Stimulated activated CD8-positive, alpha-beta memory T cell treated with anti-CD3 and anti-CD28 coated beads, Interleukin-15, amount 100 ng/mL, for 48 hours (primary cell): Measurements from ENCODE around the gene PHLDA3.

Experiments
- DNase-seq, 2 donors: peaks; one replicate each; pipeline ENCODE4 v3.0.0-alpha.2; 2020; ENCODE audit warnings: low read depth in 2 of 2

Gene PHLDA3

GRCh38 chr1:201468844-201469644 lies at the start of gene PHLDA3:
TSS of gene PHLDA3 (minus strand) at chr1:201469188. CDS start at chr1:201468786, 402 bp downstream.
- DNase-seq, result peak in 1 of 2 donors; percentile 32

GRCh38 chr1:201518071-201518470 lies 49.1 kb upstream of the PHLDA3 start:
- no peak for DNase-seq

- no peak for DNase-seq
Observed at GRCh38 chr1:201517631-201518030, 48.6 kb upstream of the PHLDA3 start.

- DNase-seq, result no peak
Observed at GRCh38 chr1:201516511-201517127, 47.6 kb upstream of the PHLDA3 start.

GRCh38 chr1:201515895-201516294 lies 46.9 kb upstream of the PHLDA3 start:
- DNase-seq, result no peak

GRCh38 chr1:201515062-201515750 lies 46.2 kb upstream of the PHLDA3 start:
- DNase-seq, result no peak

GRCh38 chr1:201514466-201514865 lies 45.5 kb upstream of the PHLDA3 start:
- DNase-seq, result no peak

- no peak for DNase-seq
Observed at GRCh38 chr1:201513498-201514243, 44.7 kb upstream of the PHLDA3 start.

GRCh38 chr1:201511941-201512539 lies 43.1 kb upstream of the PHLDA3 start:
- DNase-seq, result no peak

GRCh38 chr1:201511396-201511940 lies 42.5 kb upstream of the PHLDA3 start:
- no peak for DNase-seq

GRCh38 chr1:201510734-201511133 lies 41.7 kb upstream of the PHLDA3 start:
- DNase-seq, result no peak

GRCh38 chr1:201509601-201510374 lies 40.8 kb upstream of the PHLDA3 start:
- no peak for DNase-seq

- DNase-seq, result no peak
Observed at GRCh38 chr1:201508809-201509208, 39.8 kb upstream of the PHLDA3 start.

GRCh38 chr1:201507360-201507675 lies 38.3 kb upstream of the PHLDA3 start:
- no peak for DNase-seq

- peak; percentile 80 to 87 for DNase-seq
Observed at GRCh38 chr1:201506557-201507359, 37.8 kb upstream of the PHLDA3 start, which contains the start of gene CSRP1. TSS of gene CSRP1 (minus strand) at chr1:201507123. CDS start at chr1:201496303, 10,820 bp downstream.

GRCh38 chr1:201506092-201506491 lies 37.1 kb upstream of the PHLDA3 start:
- DNase-seq, result no peak

- no peak for DNase-seq
Observed at GRCh38 chr1:201505503-201505890, 36.5 kb upstream of the PHLDA3 start.

GRCh38 chr1:201504799-201505502 lies 36.0 kb upstream of the PHLDA3 start:
- no peak for DNase-seq

- DNase-seq, result no peak
Observed at GRCh38 chr1:201504179-201504631, 35.2 kb upstream of the PHLDA3 start.
